Peyer's patch (tissue), 4 donors: ENCODE measurements around the gene FAM229A. TPM values are rescaled to one million over a fixed set of nuclear protein-coding genes. Genes with fewer than 3 reads are reported as not detected.

Source experiments
- DNase-seq, 3 donors: peaks; one replicate each; pipeline ENCODE4 v3.0.0-alpha.2; 2017 to 2019
- H3K27ac ChIP-seq, 4 donors: fragments of 200-600 bp; sonication (generic); one replicate each; pipeline ENCODE4 v1.5.1; 2016 to 2019
- H3K27me3 ChIP-seq, 2 donors: fragments of 200-600 bp; sonication (generic); one replicate each; pipeline ENCODE4 v1.5.1; 2019
- H3K36me3 ChIP-seq, 3 donors: fragments of 200-600 bp; sonication (generic); one replicate each; pipeline ENCODE4 v1.5.1; 2016 to 2019
- H3K4me1 ChIP-seq, 4 donors: fragments of 200-600 bp; sonication (generic); one replicate each; pipeline ENCODE4 v1.5.1; 2016 to 2019
- H3K4me3 ChIP-seq, 4 donors: fragments of 200-600 bp; sonication (generic); 1 replicate in 3 of 4; 2 replicates in 1 of 4; pipeline ENCODE4 v1.5.1; 2016 to 2019; ENCODE audit warnings: mild to moderate bottlenecking in 1 of 4
- H3K9me3 ChIP-seq, 4 donors: fragments of 200-600 bp; sonication (generic); one replicate each; pipeline ENCODE4 v1.5.1; 2016 to 2019; ENCODE audit warnings: mild to moderate bottlenecking in 1 of 4
- CTCF ChIP-seq, 6 experiments: fragments of 450-650 bp in 4 of 6; fragments of 200-600 bp in 2 of 6; sonication (generic) in 1 of 6; IDR thresholded peaks; one replicate each; pipeline ENCODE4 v1.5.1; 2017 to 2019; ENCODE audit warnings: antibody characterized with exemption in 6 of 6, mild to moderate bottlenecking in 3 of 6, moderate library complexity in 1 of 6
- POLR2A ChIP-seq, 2 donors: fragments of 450-650 bp; IDR thresholded peaks; one replicate each; pipeline ENCODE4 v1.5.1; 2017; ENCODE audit warnings: antibody characterized with exemption in 2 of 2, mild to moderate bottlenecking in 2 of 2, moderate library complexity in 2 of 2
- total RNA-seq, 4 donors: library from RNA; depleted of rRNA; stranded (reverse); fragments of >200 nt; gene quantifications; one replicate each; pipeline ENCODE4 v1.1.0, GENCODE V29; 2016

FAM229A gene
- total RNA-seq, 4 donors from 2014 or later = 15.7 to 44.5 (median 25.6) TPM

- DNase-seq = peak in 2 of 3 donors; percentile 80 to 85
- no peaks in the 10 kb centered on the region for H3K27me3 ChIP-seq
- TF ChIP-seq POLR2A (IDR thresholded peaks at IDR 0.05) (no peak), CTCF (IDR thresholded peaks at IDR 0.05) (no peak)
- H3K27ac ChIP-seq = peak overlapping the region in 1 of 4 donors; percentile 94
- H3K9me3 ChIP-seq = no peaks in the 10 kb centered on the region
- H3K36me3 ChIP-seq = peaks cover 0 to 7% (median 0%) of the 10 kb centered on the region in 3 donors
- peak overlapping the region in 1 of 4 donors; percentile 78 for H3K4me3 ChIP-seq
- peaks cover 0 to 39% (median 28%) of the 10 kb centered on the region in 4 donors for H3K4me1 ChIP-seq
Observed at GRCh38 chr1:32336963-32337675, 25.2 kb downstream of the FAM229A start.

- Histone ChIP-seq H3K27ac (peak overlapping the region in 3 of 4 donors; percentile 62 to 94 (median 79)), H3K4me3 (peak overlapping the region; percentile 65 to 95 (median 79)), H3K4me1 (peaks cover 0 to 39% (median 28%) of the 10 kb centered on the region in 4 donors), H3K27me3 (no peaks in the 10 kb centered on the region), H3K9me3 (no peaks in the 10 kb centered on the region), H3K36me3 (peaks cover 0 to 13% (median 0%) of the 10 kb centered on the region in 3 donors)
- TF ChIP-seq CTCF (IDR thresholded peaks at IDR 0.05) (no peak), POLR2A (IDR thresholded peaks at IDR 0.05) (no peak)
- no peak for DNase-seq
Observed at GRCh38 chr1:32336591-32336932, 25.7 kb downstream of the FAM229A start.

GRCh38 chr1:32335790-32336590 is 26.3 kb downstream of the FAM229A start, which contains the start of gene MARCKSL1:
TSS of gene MARCKSL1 (minus strand) at chr1:32336233. CDS start at chr1:32336033, 200 bp downstream.
- TF ChIP-seq POLR2A (IDR thresholded peaks at IDR 0.05) (peak; percentile 83 to 89), CTCF (IDR thresholded peaks at IDR 0.05) (peak in 1 of 6 experiments; percentile 4)
- Histone ChIP-seq H3K27me3 (no peaks in the 10 kb centered on the region), H3K4me3 (peak within 1 kb of the TSS; percentile 65 to 95 (median 79)), H3K27ac (peak within 1 kb of the TSS; percentile 62 to 94 (median 78)), H3K36me3 (peaks cover 0 to 19% (median 0%) of the 10 kb centered on the region in 3 donors), H3K9me3 (no peaks in the 10 kb centered on the region), H3K4me1 (peaks cover 0 to 39% (median 28%) of the 10 kb centered on the region in 4 donors)
- peak; percentile 88 to 95 (median 93) for DNase-seq

- H3K4me1 ChIP-seq = peaks cover 0 to 39% (median 28%) of the 10 kb centered on the region in 4 donors
- peaks cover 0 to 24% (median 0%) of the 10 kb centered on the region in 3 donors for H3K36me3 ChIP-seq
- H3K9me3 ChIP-seq = no peaks in the 10 kb centered on the region
- TF ChIP-seq CTCF (IDR thresholded peaks at IDR 0.05) (no peak), POLR2A (IDR thresholded peaks at IDR 0.05) (no peak)
- H3K27ac ChIP-seq = peak overlapping the region; percentile 62 to 94 (median 78)
- H3K4me3 ChIP-seq = peak overlapping the region; percentile 65 to 95 (median 79)
- no peak for DNase-seq
- H3K27me3 ChIP-seq = no peaks in the 10 kb centered on the region
Observed at GRCh38 chr1:32335535-32335789, 26.8 kb downstream of the FAM229A start.

GRCh38 chr1:32334864-32335534 is 27.3 kb downstream of the FAM229A start:
- TF ChIP-seq POLR2A (IDR thresholded peaks at IDR 0.05) = no peak
- TF ChIP-seq CTCF (IDR thresholded peaks at IDR 0.05) = peak; percentile 58 to 85 (median 64)
- no peaks in the 10 kb centered on the region for H3K27me3 ChIP-seq
- H3K4me1 ChIP-seq = peaks cover 0 to 39% (median 28%) of the 10 kb centered on the region in 4 donors
- H3K27ac ChIP-seq = peak overlapping the region; percentile 62 to 94 (median 78)
- H3K9me3 ChIP-seq = no peaks in the 10 kb centered on the region
- peak overlapping the region; percentile 65 to 95 (median 79) for H3K4me3 ChIP-seq
- H3K36me3 ChIP-seq = peaks cover 0 to 29% (median 0%) of the 10 kb centered on the region in 3 donors
- peak; percentile 72 to 82 (median 77) for DNase-seq
